Hepatocyte (in vitro differentiated cells): ENCODE results near the gene CYSTM1. TPM values are rescaled to one million over a fixed set of nuclear protein-coding genes. Genes with fewer than 3 reads are reported as not detected.

Experiments used
- DNase-seq: peaks from one replicate; pipeline ENCODE4 v3.0.0-alpha.2; 2016; ENCODE audit warnings: low spot score
- H2AFZ ChIP-seq: fragments of 200-600 bp; sonication (generic); 2 replicates; pipeline ENCODE4 v1.6.0; 2016; ENCODE audit warnings: antibody characterized with exemption, mild to moderate bottlenecking
- H3K27ac ChIP-seq: fragments of 200-600 bp; sonication (generic); 2 replicates; pipeline ENCODE4 v1.5.1; 2016; ENCODE audit warnings: mild to moderate bottlenecking
- H3K27me3 ChIP-seq: fragments of 200-600 bp; sonication (generic); 2 replicates; pipeline ENCODE4 v1.6.1; 2016
- H3K36me3 ChIP-seq: fragments of 200-600 bp; sonication (generic); replicated peaks from 2 replicates; pipeline ENCODE4 v1.5.1; 2016; ENCODE audit warnings: low read depth; ENCODE audit not compliant: insufficient read depth
- H3K4me1 ChIP-seq: fragments of 200-600 bp; sonication (generic); 2 replicates; pipeline ENCODE4 v1.5.1; 2016; ENCODE audit warnings: mild to moderate bottlenecking, moderate library complexity; ENCODE audit not compliant: insufficient read depth
- H3K4me2 ChIP-seq: fragments of 200-600 bp; sonication (generic); 2 replicates; pipeline ENCODE4 v1.6.0; 2016
- H3K4me3 ChIP-seq: fragments of 200-600 bp; sonication (generic); 2 replicates; pipeline ENCODE4 v1.5.1; 2016; ENCODE audit warnings: mild to moderate bottlenecking
- H3K79me2 ChIP-seq: fragments of 200-600 bp; sonication (generic); 2 replicates; pipeline ENCODE4 v1.6.0; 2017; ENCODE audit warnings: mild to moderate bottlenecking
- H3K9me2 ChIP-seq: fragments of 200-600 bp; sonication (generic); replicated peaks from 2 replicates; pipeline ENCODE4 v1.6.0; 2017; ENCODE audit warnings: mild to moderate bottlenecking; ENCODE audit not compliant: insufficient read depth
- H3K9me3 ChIP-seq: fragments of 200-600 bp; sonication (generic); 2 replicates; pipeline ENCODE4 v1.5.1; 2016; ENCODE audit warnings: low read depth, mild to moderate bottlenecking
- H4K20me1 ChIP-seq: fragments of 200-600 bp; sonication (generic); 2 replicates; pipeline ENCODE4 v1.6.0; 2016; ENCODE audit warnings: mild to moderate bottlenecking; ENCODE audit not compliant: insufficient read depth, poor library complexity, severe bottlenecking
- CTCF ChIP-seq: fragments of 200-600 bp; sonication (generic); IDR thresholded peaks from 2 replicates; pipeline ENCODE4 v1.5.1; 2016; ENCODE audit warnings: antibody characterized with exemption, mild to moderate bottlenecking; ENCODE audit not compliant: poor library complexity
- EZH2 ChIP-seq: fragments of 200-600 bp; sonication (generic); IDR thresholded peaks from 2 replicates; pipeline ENCODE4 v1.6.1; 2016; ENCODE audit warnings: antibody characterized with exemption, mild to moderate bottlenecking, borderline replicate concordance
- EZH2phosphoT487 ChIP-seq: fragments of 200-600 bp; sonication (generic); IDR thresholded peaks from one replicate; pipeline ENCODE4 v1.6.1; 2018; ENCODE audit warnings: antibody characterized with exemption, mild to moderate bottlenecking, low read depth, moderate library complexity; ENCODE audit not compliant: unreplicated experiment, severe bottlenecking
- WGBS: methylation state at CpG from one replicate; pipeline ENCODE4 v1.1.6; 2016; ENCODE audit warnings: low lambda C conversion rate; ENCODE audit errors: missing lambda C conversion rate; 5-methylcytosine and 5-hydroxymethylcytosine counted together
- polyA plus RNA-seq: library from polyadenylated mRNA; unstranded; fragments of >200 nt; fragmentation: Nextera tagmentation; extraction: Ambion mirVana; gene quantifications from 2 replicates; pipeline ENCODE4 v1.2.1, GENCODE V29; 2016
- total RNA-seq: library from RNA; depleted of rRNA; stranded (reverse); fragments of >200 nt; gene quantifications from 2 replicates; pipeline ENCODE4 v1.2.3, GENCODE V29; 2014

The CYSTM1 gene
- total and polyA plus RNA-seq, 2 experiments from 2014 or later: 111 to 262 TPM

- Histone ChIP-seq H3K36me3 (no peaks in the 10 kb centered on the region), H3K4me3 (no peak overlapping the region), H3K79me2 (peaks cover 8% of the 10 kb centered on the region), H3K9me2 (no peaks in the 10 kb centered on the region), H3K9me3 (no peaks in the 10 kb centered on the region), H2AFZ (no peak overlapping the region), H3K27ac (no peak overlapping the region), H4K20me1 (no peaks in the 10 kb centered on the region), H3K4me1 (peaks cover 26% of the 10 kb centered on the region), H3K4me2 (no peak overlapping the region), H3K27me3 (no peaks in the 10 kb centered on the region)
- DNase-seq: no peak
- WGBS: 95% methylated on average over 5 of the region's 5 CpGs
- TF ChIP-seq CTCF (no peak), EZH2 (no peak), EZH2phosphoT487 (no peak)
Observed at GRCh38 chr5:140239461-140239860, 64.5 kb downstream of the CYSTM1 start.

- no peak for TF ChIP-seq EZH2
- no peak for TF ChIP-seq EZH2phosphoT487
- TF ChIP-seq CTCF: peak; percentile 65
- Histone ChIP-seq H3K9me3 (no peaks in the 10 kb centered on the region), H3K79me2 (peaks cover 7% of the 10 kb centered on the region), H3K9me2 (no peaks in the 10 kb centered on the region), H3K27me3 (no peaks in the 10 kb centered on the region), H3K4me1 (peaks cover 26% of the 10 kb centered on the region), H4K20me1 (no peaks in the 10 kb centered on the region), H3K4me2 (no peak overlapping the region), H3K27ac (peak overlapping the region; percentile 91), H2AFZ (no peak overlapping the region), H3K4me3 (no peak overlapping the region), H3K36me3 (no peaks in the 10 kb centered on the region)
- 46% methylated on average over 11 of the region's 11 CpGs for WGBS
- DNase-seq: peak; percentile 75
Observed at GRCh38 chr5:140239939-140240700, 65.1 kb downstream of the CYSTM1 start.

- Histone ChIP-seq H3K79me2 (peaks cover 7% of the 10 kb centered on the region), H3K9me2 (no peaks in the 10 kb centered on the region), H3K4me1 (peaks cover 30% of the 10 kb centered on the region), H3K36me3 (no peaks in the 10 kb centered on the region), H3K9me3 (no peaks in the 10 kb centered on the region), H2AFZ (no peak overlapping the region), H3K27ac (peak overlapping the region; percentile 91), H3K27me3 (no peaks in the 10 kb centered on the region), H3K4me2 (peak overlapping the region; percentile 50), H4K20me1 (no peaks in the 10 kb centered on the region), H3K4me3 (no peak overlapping the region)
- TF ChIP-seq CTCF: no peak
- no peak for TF ChIP-seq EZH2phosphoT487
- WGBS: 47% methylated on average over 9 of the region's 9 CpGs
- peak; percentile 90 for DNase-seq
Observed at GRCh38 chr5:140240987-140241706, 66.2 kb downstream of the CYSTM1 start.
